HepG2 (cell line): ENCODE results near the gene MTSS2. TPM values are rescaled to one million over a fixed set of nuclear protein-coding genes. Genes with fewer than 3 reads are reported as not detected.
A peak's percentile ranks its signal among the peaks of the same experiment; 100 is the strongest.

Experiments used
- ATF7-NPFF ChIP-seq: sonication (generic); formaldehyde crosslinking; IDR thresholded peaks from 2 replicates; pipeline ENCODE4 v1.8.1; 2023; ENCODE audit warnings: mild to moderate bottlenecking, low read depth, missing genetic modification reagents, moderate library complexity
- HNRNPL ChIP-seq: fragments of 200-400 bp; formaldehyde crosslinking; IDR thresholded peaks from 2 replicates; pipeline ENCODE4 v1.6.1; 2017; ENCODE audit warnings: mild to moderate bottlenecking, low read depth, low read length
- IKZF1 ChIP-seq: fragments of 450-650 bp; IDR thresholded peaks from 2 replicates; pipeline ENCODE4 v1.7.1; 2016
- PCBP1 ChIP-seq: fragments of 200-400 bp; formaldehyde crosslinking; IDR thresholded peaks from 2 replicates; pipeline ENCODE4 v1.6.1; 2017; ENCODE audit warnings: mild to moderate bottlenecking, low read depth, low read length, borderline replicate concordance
- PRPF4 ChIP-seq: fragments of 200-400 bp; formaldehyde crosslinking; IDR thresholded peaks from 2 replicates; pipeline ENCODE4 v1.6.1; 2016; ENCODE audit warnings: low read length, low read depth; ENCODE audit not compliant: poor library complexity, severe bottlenecking
- RBFOX2 ChIP-seq: fragments of 200-400 bp; formaldehyde crosslinking; IDR thresholded peaks from 2 replicates; pipeline ENCODE4 v1.6.1; 2017; ENCODE audit warnings: low read depth, mild to moderate bottlenecking, low read length
- RFXAP ChIP-seq: sonication (generic); formaldehyde crosslinking; IDR thresholded peaks from 2 replicates; pipeline ENCODE4 v1.4.0; 2020; ENCODE audit warnings: missing genetic modification reagents, borderline replicate concordance
- ZNF430 ChIP-seq: sonication (generic); formaldehyde crosslinking; IDR thresholded peaks from 2 replicates; pipeline ENCODE4 v1.9.0; 2021; ENCODE audit warnings: mild to moderate bottlenecking, missing genetic modification reagents
- ZNF570 ChIP-seq: sonication (generic); formaldehyde crosslinking; IDR thresholded peaks from 2 replicates; pipeline ENCODE4 v1.4.0; 2020; ENCODE audit warnings: mild to moderate bottlenecking, missing genetic modification reagents, borderline replicate concordance
- ZNF687 ChIP-seq: sonication (generic); formaldehyde crosslinking; IDR thresholded peaks from 2 replicates; pipeline ENCODE4 v1.5.1; 2020; ENCODE audit warnings: mild to moderate bottlenecking, missing genetic modification reagents, moderate library complexity
- ZNF816 ChIP-seq: sonication (generic); formaldehyde crosslinking; IDR thresholded peaks from 2 replicates; pipeline ENCODE4 v1.8.0; 2022; ENCODE audit warnings: missing genetic modification reagents, mild to moderate bottlenecking, borderline replicate concordance
- polyA plus RNA-seq, 8 experiments: library from polyadenylated mRNA; depleted of rRNA in 3 of 8; stranded (reverse) in 7 of 8; unstranded in 1 of 8; fragments of >200 nt; fragmentation: Illumina TruSeq in 4 of 8; extraction: Trizol in 4 of 8; gene quantifications; 2 replicates each; pipeline versions ENCODE4 v1.2.1 to v1.2.3, GENCODE V29; 2011 to 2016; ENCODE audit warnings: low read depth in 4 of 8, missing spikeins in 1 of 8, mixed read lengths in 1 of 8; ENCODE audit not compliant: insufficient read depth in 1 of 8
- total RNA-seq, 5 experiments: library from RNA; depleted of rRNA; stranded (reverse); fragments of >200 nt; fragmentation: Illumina TruSeq; extraction: Trizol; gene quantifications; 2 replicates each; pipeline ENCODE4 v1.2.3, GENCODE V29; 2016; ENCODE audit warnings: low read depth in 1 of 5
- TF ChIP-seq, protein P1 (sequence below): sonication (generic); formaldehyde crosslinking; IDR thresholded peaks from 2 replicates; pipeline ENCODE4 v1.4.0; 2020; ENCODE audit warnings: mild to moderate bottlenecking, missing genetic modification reagents
- TF ChIP-seq, protein P2 (sequence below): sonication (generic); formaldehyde crosslinking; IDR thresholded peaks from 2 replicates; pipeline ENCODE4 v1.9.0; 2021; ENCODE audit warnings: mild to moderate bottlenecking, missing genetic modification reagents
- TF ChIP-seq, protein P3 (sequence below): sonication (generic); formaldehyde crosslinking; IDR thresholded peaks from 2 replicates; pipeline ENCODE4 v1.4.0; 2020; ENCODE audit warnings: mild to moderate bottlenecking, missing genetic modification reagents

MTSS2 gene
- total and polyA plus RNA-seq, 2 of the 13 experiments (the other 11 are each of a cell fraction or from before 2014, with no cell fraction given): 132 to 242 TPM

DNA sequence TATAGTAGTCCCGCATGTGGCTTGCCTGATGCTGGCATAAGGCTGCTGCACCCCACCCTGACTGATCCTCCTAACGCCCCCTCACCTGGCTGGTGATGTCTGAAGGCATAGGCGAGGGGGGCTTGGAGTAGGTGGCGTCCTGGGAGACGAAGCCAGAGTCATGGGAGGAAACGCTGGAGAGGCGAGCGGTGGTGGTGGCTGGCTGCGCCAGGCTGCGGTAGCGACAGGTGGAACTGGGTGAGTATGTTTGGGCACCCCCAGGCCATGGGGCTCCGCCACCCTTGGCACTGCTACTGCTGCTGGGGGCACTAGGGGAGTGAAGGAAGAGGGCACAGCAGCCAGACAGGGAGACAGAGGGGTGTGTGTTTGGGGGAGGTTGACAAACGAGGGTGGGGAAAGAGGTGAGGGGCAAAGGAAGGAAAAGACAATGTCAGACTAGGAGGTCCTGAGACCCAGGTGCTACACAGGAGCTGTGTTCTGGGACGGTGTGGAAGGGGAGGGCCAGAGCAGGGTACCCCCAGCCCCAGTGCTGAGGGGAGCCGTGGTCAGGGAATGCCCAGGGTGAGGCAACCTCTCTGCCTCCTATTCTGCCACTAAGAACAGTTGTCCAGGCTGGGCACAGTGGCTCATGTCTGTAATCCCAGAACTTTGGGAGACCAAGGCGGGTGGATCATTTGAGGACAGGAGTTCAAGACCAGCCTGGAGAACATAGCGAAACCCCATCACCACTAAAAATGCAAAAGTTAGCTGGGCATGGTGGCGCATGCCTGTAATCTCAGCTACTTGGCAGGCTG, 11.4 kb downstream of the MTSS2 start (continued):
- TF ChIP-seq, protein P1, sequence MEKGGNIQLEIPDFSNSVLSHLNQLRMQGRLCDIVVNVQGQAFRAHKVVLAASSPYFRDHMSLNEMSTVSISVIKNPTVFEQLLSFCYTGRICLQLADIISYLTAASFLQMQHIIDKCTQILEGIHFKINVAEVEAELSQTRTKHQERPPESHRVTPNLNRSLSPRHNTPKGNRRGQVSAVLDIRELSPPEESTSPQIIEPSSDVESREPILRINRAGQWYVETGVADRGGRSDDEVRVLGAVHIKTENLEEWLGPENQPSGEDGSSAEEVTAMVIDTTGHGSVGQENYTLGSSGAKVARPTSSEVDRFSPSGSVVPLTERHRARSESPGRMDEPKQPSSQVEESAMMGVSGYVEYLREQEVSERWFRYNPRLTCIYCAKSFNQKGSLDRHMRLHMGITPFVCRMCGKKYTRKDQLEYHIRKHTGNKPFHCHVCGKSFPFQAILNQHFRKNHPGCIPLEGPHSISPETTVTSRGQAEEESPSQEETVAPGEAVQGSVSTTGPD (CRISPR knock-in tag): no peak
- TF ChIP-seq PCBP1 (0 out of 2 replicates have a peak, but pooled peaks have one; percentile 46), RBFOX2 (peak; percentile 76), ZNF687 (CRISPR knock-in tag) (peak; percentile 40; the same call in 1 of the 2 replicates), ZNF816 (CRISPR knock-in tag) (no peak), ATF7-NPFF (no peak), IKZF1 (no peak), ZNF570 (CRISPR knock-in tag) (no peak), RFXAP (CRISPR knock-in tag) (no peak), PRPF4 (no peak), HNRNPL (peak; percentile 88), ZNF430 (CRISPR knock-in tag) (no peak)
- TF ChIP-seq, protein P2, sequence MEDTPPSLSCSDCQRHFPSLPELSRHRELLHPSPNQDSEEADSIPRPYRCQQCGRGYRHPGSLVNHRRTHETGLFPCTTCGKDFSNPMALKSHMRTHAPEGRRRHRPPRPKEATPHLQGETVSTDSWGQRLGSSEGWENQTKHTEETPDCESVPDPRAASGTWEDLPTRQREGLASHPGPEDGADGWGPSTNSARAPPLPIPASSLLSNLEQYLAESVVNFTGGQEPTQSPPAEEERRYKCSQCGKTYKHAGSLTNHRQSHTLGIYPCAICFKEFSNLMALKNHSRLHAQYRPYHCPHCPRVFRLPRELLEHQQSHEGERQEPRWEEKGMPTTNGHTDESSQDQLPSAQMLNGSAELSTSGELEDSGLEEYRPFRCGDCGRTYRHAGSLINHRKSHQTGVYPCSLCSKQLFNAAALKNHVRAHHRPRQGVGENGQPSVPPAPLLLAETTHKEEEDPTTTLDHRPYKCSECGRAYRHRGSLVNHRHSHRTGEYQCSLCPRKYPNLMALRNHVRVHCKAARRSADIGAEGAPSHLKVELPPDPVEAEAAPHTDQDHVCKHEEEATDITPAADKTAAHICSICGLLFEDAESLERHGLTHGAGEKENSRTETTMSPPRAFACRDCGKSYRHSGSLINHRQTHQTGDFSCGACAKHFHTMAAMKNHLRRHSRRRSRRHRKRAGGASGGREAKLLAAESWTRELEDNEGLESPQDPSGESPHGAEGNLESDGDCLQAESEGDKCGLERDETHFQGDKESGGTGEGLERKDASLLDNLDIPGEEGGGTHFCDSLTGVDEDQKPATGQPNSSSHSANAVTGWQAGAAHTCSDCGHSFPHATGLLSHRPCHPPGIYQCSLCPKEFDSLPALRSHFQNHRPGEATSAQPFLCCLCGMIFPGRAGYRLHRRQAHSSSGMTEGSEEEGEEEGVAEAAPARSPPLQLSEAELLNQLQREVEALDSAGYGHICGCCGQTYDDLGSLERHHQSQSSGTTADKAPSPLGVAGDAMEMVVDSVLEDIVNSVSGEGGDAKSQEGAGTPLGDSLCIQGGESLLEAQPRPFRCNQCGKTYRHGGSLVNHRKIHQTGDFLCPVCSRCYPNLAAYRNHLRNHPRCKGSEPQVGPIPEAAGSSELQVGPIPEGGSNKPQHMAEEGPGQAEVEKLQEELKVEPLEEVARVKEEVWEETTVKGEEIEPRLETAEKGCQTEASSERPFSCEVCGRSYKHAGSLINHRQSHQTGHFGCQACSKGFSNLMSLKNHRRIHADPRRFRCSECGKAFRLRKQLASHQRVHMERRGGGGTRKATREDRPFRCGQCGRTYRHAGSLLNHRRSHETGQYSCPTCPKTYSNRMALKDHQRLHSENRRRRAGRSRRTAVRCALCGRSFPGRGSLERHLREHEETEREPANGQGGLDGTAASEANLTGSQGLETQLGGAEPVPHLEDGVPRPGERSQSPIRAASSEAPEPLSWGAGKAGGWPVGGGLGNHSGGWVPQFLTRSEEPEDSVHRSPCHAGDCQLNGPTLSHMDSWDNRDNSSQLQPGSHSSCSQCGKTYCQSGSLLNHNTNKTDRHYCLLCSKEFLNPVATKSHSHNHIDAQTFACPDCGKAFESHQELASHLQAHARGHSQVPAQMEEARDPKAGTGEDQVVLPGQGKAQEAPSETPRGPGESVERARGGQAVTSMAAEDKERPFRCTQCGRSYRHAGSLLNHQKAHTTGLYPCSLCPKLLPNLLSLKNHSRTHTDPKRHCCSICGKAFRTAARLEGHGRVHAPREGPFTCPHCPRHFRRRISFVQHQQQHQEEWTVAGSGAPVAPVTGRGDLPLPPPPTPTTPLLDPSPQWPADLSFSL (CRISPR knock-in tag): no peak
- TF ChIP-seq, protein P3, sequence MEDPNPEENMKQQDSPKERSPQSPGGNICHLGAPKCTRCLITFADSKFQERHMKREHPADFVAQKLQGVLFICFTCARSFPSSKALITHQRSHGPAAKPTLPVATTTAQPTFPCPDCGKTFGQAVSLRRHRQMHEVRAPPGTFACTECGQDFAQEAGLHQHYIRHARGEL (CRISPR knock-in tag): no peak
